ENCODE results near the gene LMX1B.

- TF ChIP-seq, protein P1, sequence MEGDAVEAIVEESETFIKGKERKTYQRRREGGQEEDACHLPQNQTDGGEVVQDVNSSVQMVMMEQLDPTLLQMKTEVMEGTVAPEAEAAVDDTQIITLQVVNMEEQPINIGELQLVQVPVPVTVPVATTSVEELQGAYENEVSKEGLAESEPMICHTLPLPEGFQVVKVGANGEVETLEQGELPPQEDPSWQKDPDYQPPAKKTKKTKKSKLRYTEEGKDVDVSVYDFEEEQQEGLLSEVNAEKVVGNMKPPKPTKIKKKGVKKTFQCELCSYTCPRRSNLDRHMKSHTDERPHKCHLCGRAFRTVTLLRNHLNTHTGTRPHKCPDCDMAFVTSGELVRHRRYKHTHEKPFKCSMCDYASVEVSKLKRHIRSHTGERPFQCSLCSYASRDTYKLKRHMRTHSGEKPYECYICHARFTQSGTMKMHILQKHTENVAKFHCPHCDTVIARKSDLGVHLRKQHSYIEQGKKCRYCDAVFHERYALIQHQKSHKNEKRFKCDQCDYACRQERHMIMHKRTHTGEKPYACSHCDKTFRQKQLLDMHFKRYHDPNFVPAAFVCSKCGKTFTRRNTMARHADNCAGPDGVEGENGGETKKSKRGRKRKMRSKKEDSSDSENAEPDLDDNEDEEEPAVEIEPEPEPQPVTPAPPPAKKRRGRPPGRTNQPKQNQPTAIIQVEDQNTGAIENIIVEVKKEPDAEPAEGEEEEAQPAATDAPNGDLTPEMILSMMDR (IDR thresholded peaks at IDR 0.05) = no peak
- TF ChIP-seq POLR2AphosphoS5 (IDR thresholded peaks at IDR 0.05; ENCODE audit: low read depth, low read length) (no peak), TCF7L2 (IDR thresholded peaks at IDR 0.05; ENCODE audit: low read depth, low read length) (no peak)
- TF ChIP-seq, protein P2, sequence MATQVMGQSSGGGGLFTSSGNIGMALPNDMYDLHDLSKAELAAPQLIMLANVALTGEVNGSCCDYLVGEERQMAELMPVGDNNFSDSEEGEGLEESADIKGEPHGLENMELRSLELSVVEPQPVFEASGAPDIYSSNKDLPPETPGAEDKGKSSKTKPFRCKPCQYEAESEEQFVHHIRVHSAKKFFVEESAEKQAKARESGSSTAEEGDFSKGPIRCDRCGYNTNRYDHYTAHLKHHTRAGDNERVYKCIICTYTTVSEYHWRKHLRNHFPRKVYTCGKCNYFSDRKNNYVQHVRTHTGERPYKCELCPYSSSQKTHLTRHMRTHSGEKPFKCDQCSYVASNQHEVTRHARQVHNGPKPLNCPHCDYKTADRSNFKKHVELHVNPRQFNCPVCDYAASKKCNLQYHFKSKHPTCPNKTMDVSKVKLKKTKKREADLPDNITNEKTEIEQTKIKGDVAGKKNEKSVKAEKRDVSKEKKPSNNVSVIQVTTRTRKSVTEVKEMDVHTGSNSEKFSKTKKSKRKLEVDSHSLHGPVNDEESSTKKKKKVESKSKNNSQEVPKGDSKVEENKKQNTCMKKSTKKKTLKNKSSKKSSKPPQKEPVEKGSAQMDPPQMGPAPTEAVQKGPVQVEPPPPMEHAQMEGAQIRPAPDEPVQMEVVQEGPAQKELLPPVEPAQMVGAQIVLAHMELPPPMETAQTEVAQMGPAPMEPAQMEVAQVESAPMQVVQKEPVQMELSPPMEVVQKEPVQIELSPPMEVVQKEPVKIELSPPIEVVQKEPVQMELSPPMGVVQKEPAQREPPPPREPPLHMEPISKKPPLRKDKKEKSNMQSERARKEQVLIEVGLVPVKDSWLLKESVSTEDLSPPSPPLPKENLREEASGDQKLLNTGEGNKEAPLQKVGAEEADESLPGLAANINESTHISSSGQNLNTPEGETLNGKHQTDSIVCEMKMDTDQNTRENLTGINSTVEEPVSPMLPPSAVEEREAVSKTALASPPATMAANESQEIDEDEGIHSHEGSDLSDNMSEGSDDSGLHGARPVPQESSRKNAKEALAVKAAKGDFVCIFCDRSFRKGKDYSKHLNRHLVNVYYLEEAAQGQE (IDR thresholded peaks at IDR 0.05; ENCODE audit: insufficient read depth in 1 of 2, low read depth in 2 of 2, low read length in 1 of 2) = no peak
These were observed 48.0 kb downstream of the LMX1B start for GRCh38 chr9:126661521-126662251.
